ENCODE data around the gene MAMSTR.

MAMSTR gene

DNA sequence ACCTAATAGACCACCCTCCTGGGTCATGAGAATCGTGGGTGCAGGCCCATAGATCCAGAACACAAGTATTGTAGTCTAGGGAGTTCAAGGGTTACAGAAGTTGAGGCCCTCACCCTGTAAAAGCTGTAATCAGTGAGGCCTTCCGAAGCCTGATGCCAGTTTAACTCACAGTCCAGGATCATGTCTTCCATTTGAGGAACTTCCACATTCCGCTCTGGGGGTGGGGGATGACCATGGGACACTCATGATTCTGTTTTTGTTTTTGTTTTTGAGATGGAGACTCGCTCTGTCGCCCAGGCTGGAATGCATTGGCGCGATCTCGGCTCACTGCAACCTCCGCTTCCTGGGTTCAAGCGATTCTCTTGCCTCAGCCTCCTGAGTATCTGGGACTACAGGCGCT lies 22.6 kb upstream of the MAMSTR start:
- H3K4me1 ChIP-seq (ENCODE audit: low read length), result no peaks in the 10 kb centered on the region
- H3K36me3 ChIP-seq (replicated peaks; ENCODE audit: insufficient read depth, low read length), result no peaks in the 10 kb centered on the region
- no peaks in the 10 kb centered on the region for H3K9me2 ChIP-seq (replicated peaks; ENCODE audit: insufficient read depth, low read length)
- no peaks in the 10 kb centered on the region for H3K9me3 ChIP-seq (replicated peaks; ENCODE audit: insufficient read depth, low read length)
- no peak overlapping the region for H3K4me3 ChIP-seq (ENCODE audit: low read length)
- H3K27ac ChIP-seq (ENCODE audit: low read length), result no peak overlapping the region
- H3K9ac ChIP-seq (ENCODE audit: low read length), result no peak overlapping the region
- TF ChIP-seq EZH2phosphoT487 (IDR thresholded peaks at IDR 0.05; ENCODE audit: low read length) (no peak), EZH2 (optimal IDR thresholded peaks at IDR 0.05; ENCODE audit: low read depth, low read length) (no peak)
- TF ChIP-seq, protein P1, sequence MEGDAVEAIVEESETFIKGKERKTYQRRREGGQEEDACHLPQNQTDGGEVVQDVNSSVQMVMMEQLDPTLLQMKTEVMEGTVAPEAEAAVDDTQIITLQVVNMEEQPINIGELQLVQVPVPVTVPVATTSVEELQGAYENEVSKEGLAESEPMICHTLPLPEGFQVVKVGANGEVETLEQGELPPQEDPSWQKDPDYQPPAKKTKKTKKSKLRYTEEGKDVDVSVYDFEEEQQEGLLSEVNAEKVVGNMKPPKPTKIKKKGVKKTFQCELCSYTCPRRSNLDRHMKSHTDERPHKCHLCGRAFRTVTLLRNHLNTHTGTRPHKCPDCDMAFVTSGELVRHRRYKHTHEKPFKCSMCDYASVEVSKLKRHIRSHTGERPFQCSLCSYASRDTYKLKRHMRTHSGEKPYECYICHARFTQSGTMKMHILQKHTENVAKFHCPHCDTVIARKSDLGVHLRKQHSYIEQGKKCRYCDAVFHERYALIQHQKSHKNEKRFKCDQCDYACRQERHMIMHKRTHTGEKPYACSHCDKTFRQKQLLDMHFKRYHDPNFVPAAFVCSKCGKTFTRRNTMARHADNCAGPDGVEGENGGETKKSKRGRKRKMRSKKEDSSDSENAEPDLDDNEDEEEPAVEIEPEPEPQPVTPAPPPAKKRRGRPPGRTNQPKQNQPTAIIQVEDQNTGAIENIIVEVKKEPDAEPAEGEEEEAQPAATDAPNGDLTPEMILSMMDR (IDR thresholded peaks at IDR 0.05; ENCODE audit: low read length), result no peak
- peaks cover 70% of the 10 kb centered on the region for H3K27me3 ChIP-seq (replicated peaks; ENCODE audit: insufficient read depth, low read length)
- H4K20me1 ChIP-seq (ENCODE audit: insufficient read depth, low read length), result no peaks in the 10 kb centered on the region
- H2AFZ ChIP-seq (ENCODE audit: low read length), result no peak overlapping the region
- H3K79me2 ChIP-seq (ENCODE audit: low read length), result no peaks in the 10 kb centered on the region
- DNase-seq, result no peak
- H3K4me2 ChIP-seq (ENCODE audit: low read depth, low read length), result no peak overlapping the region
- H3F3A ChIP-seq (ENCODE audit: insufficient read depth, low read length), result no peaks in the 10 kb centered on the region

GRCh38 chr19:48741129-48741999 lies 21.8 kb upstream of the MAMSTR start:
- Histone ChIP-seq H3K4me3 (ENCODE audit: low read length) (no peak overlapping the region), H2AFZ (ENCODE audit: low read length) (no peak overlapping the region), H3K27me3 (replicated peaks; ENCODE audit: insufficient read depth, low read length) (peaks cover 69% of the 10 kb centered on the region), H3K4me1 (ENCODE audit: low read length) (no peaks in the 10 kb centered on the region), H3K27ac (ENCODE audit: low read length) (no peak overlapping the region), H3K4me2 (ENCODE audit: low read depth, low read length) (no peak overlapping the region), H3K36me3 (replicated peaks; ENCODE audit: insufficient read depth, low read length) (no peaks in the 10 kb centered on the region), H3K79me2 (ENCODE audit: low read length) (no peaks in the 10 kb centered on the region), H3F3A (ENCODE audit: insufficient read depth, low read length) (no peaks in the 10 kb centered on the region), H4K20me1 (ENCODE audit: insufficient read depth, low read length) (no peaks in the 10 kb centered on the region), H3K9me3 (replicated peaks; ENCODE audit: insufficient read depth, low read length) (no peaks in the 10 kb centered on the region), H3K9ac (ENCODE audit: low read length) (no peak overlapping the region), H3K9me2 (replicated peaks; ENCODE audit: insufficient read depth, low read length) (no peaks in the 10 kb centered on the region)
- DNase-seq, result no peak
- no peak for TF ChIP-seq EZH2phosphoT487 (IDR thresholded peaks at IDR 0.05; ENCODE audit: low read length)
- TF ChIP-seq EZH2 (optimal IDR thresholded peaks at IDR 0.05; ENCODE audit: low read depth, low read length), result no peak
- TF ChIP-seq, protein P1 (IDR thresholded peaks at IDR 0.05; ENCODE audit: low read length), result no peak

GRCh38 chr19:48740164-48740972 lies 20.8 kb upstream of the MAMSTR start, which contains the start of gene RASIP1:
TSS of gene RASIP1 (minus strand) at chr19:48740610. CDS start at chr19:48740282, 328 bp downstream.
- H3K4me2 ChIP-seq (ENCODE audit: low read depth, low read length), result no peak within 1 kb of the TSS
- no peaks in the 10 kb centered on the region for H3F3A ChIP-seq (ENCODE audit: insufficient read depth, low read length)
- no peaks in the 10 kb centered on the region for H3K79me2 ChIP-seq (ENCODE audit: low read length)
- TF ChIP-seq, protein P1 (IDR thresholded peaks at IDR 0.05; ENCODE audit: low read length), result no peak
- TF ChIP-seq EZH2 (optimal IDR thresholded peaks at IDR 0.05; ENCODE audit: low read depth, low read length), result no peak
- TF ChIP-seq EZH2phosphoT487 (IDR thresholded peaks at IDR 0.05; ENCODE audit: low read length), result no peak
- H3K4me1 ChIP-seq (ENCODE audit: low read length), result no peaks in the 10 kb centered on the region
- H3K9me2 ChIP-seq (replicated peaks; ENCODE audit: insufficient read depth, low read length), result no peaks in the 10 kb centered on the region
- H3K9ac ChIP-seq (ENCODE audit: low read length), result no peak within 1 kb of the TSS
- peaks cover 63% of the 10 kb centered on the region for H3K27me3 ChIP-seq (replicated peaks; ENCODE audit: insufficient read depth, low read length)
- H3K4me3 ChIP-seq (ENCODE audit: low read length), result no peak within 1 kb of the TSS
- H4K20me1 ChIP-seq (ENCODE audit: insufficient read depth, low read length), result no peaks in the 10 kb centered on the region
- no peak within 1 kb of the TSS for H3K27ac ChIP-seq (ENCODE audit: low read length)
- no peaks in the 10 kb centered on the region for H3K36me3 ChIP-seq (replicated peaks; ENCODE audit: insufficient read depth, low read length)
- H2AFZ ChIP-seq (ENCODE audit: low read length), result no peak within 1 kb of the TSS
- no peak for DNase-seq
- no peaks in the 10 kb centered on the region for H3K9me3 ChIP-seq (replicated peaks; ENCODE audit: insufficient read depth, low read length)
